HG03571 (cell line): Measurements from ENCODE around the gene TBC1D22A.

Experiments
- ATAC-seq: cut with Tn5 transposase; IDR thresholded peaks from one replicate; pipeline ENCODE4 v1.9.1; 2021; ENCODE audit not compliant: unreplicated experiment

Gene TBC1D22A

GRCh38 chr22:47021371-47022074 lies 259.1 kb downstream of the TBC1D22A start:
- ATAC-seq = no peak

- no peak for ATAC-seq
Observed at GRCh38 chr22:47022075-47022473, 259.6 kb downstream of the TBC1D22A start.

GRCh38 chr22:47022475-47022874 lies 260.0 kb downstream of the TBC1D22A start:
- no peak for ATAC-seq

- no peak for ATAC-seq
Observed at GRCh38 chr22:47023871-47024270, 261.4 kb downstream of the TBC1D22A start.

GRCh38 chr22:47027766-47028165 lies 265.3 kb downstream of the TBC1D22A start:
- no peak for ATAC-seq

GRCh38 chr22:47029244-47030074 lies 267.0 kb downstream of the TBC1D22A start:
- no peak for ATAC-seq

- no peak for ATAC-seq
Observed at GRCh38 chr22:47030143-47030661, 267.8 kb downstream of the TBC1D22A start.

- no peak for ATAC-seq
Observed at GRCh38 chr22:47030881-47031627, 268.6 kb downstream of the TBC1D22A start.

- no peak for ATAC-seq
Observed at GRCh38 chr22:47031628-47031915, 269.1 kb downstream of the TBC1D22A start.

- no peak for ATAC-seq
Observed at GRCh38 chr22:47032091-47032943, 269.9 kb downstream of the TBC1D22A start.

- ATAC-seq = no peak
Observed at GRCh38 chr22:47032956-47033647, 270.7 kb downstream of the TBC1D22A start.

- ATAC-seq = no peak
Observed at GRCh38 chr22:47033648-47034000, 271.2 kb downstream of the TBC1D22A start.

- no peak for ATAC-seq
Observed at GRCh38 chr22:47034076-47034808, 271.8 kb downstream of the TBC1D22A start.

- no peak for ATAC-seq
Observed at GRCh38 chr22:47034905-47035419, 272.5 kb downstream of the TBC1D22A start.

- ATAC-seq = no peak
Observed at GRCh38 chr22:47035425-47035881, 273.0 kb downstream of the TBC1D22A start.

GRCh38 chr22:47036352-47036751 lies 273.9 kb downstream of the TBC1D22A start:
- ATAC-seq = no peak

GRCh38 chr22:47036936-47037485 lies 274.6 kb downstream of the TBC1D22A start:
- no peak for ATAC-seq

GRCh38 chr22:47038206-47038835 lies 275.9 kb downstream of the TBC1D22A start:
- ATAC-seq = no peak
